Upper lobe of right lung (tissue), 1 donor: ENCODE measurements around the gene ELF2. TPM values are rescaled to one million over a fixed set of nuclear protein-coding genes. Genes with fewer than 3 reads are reported as not detected.
"Not testable (repeated sequence)": the region's sequence is repeated elsewhere in the genome, so short reads cannot be mapped to it uniquely, and the experiment has no call there.

Experiments
- ATAC-seq: fragments of 200-7000 bp; cut with Tn5 transposase; one replicate; pipeline ENCODE4 v1.9.1; 2020; ENCODE audit warnings: mild to moderate bottlenecking, moderate library complexity
- DNase-seq: peaks from one replicate; pipeline ENCODE4 v3.0.0-alpha.2; 2020
- H3K27ac ChIP-seq: fragments of 200-600 bp; one replicate; pipeline ENCODE4 v1.8.0; 2022
- H3K27me3 ChIP-seq: fragments of 200-600 bp; one replicate; pipeline ENCODE4 v1.8.0; 2022; ENCODE audit warnings: mild to moderate bottlenecking
- H3K36me3 ChIP-seq: fragments of 200-600 bp; one replicate; pipeline ENCODE4 v1.8.0; 2022
- H3K4me1 ChIP-seq: fragments of 200-600 bp; one replicate; pipeline ENCODE4 v1.8.0; 2022
- H3K4me3 ChIP-seq: fragments of 200-600 bp; one replicate; pipeline ENCODE4 v1.8.0; 2022; ENCODE audit warnings: mild to moderate bottlenecking
- H3K9me3 ChIP-seq: fragments of 200-600 bp; one replicate; pipeline ENCODE4 v1.8.0; 2022
- intact Hi-C: fragments of 100-400 bp; cut with DNase I; formaldehyde crosslinking; loops from one replicate; pipeline ENCODE4 v1.11.0; 2022
- total RNA-seq: library from RNA; stranded (reverse); fragmentation: NEBNext Ultra II Directional; extraction: Animal tissue kit (Norgen Biotek cat#: 25700); gene quantifications from one replicate; pipeline ENCODE4 v1.2.1, GENCODE V29; 2021
- TF ChIP-seq, protein P1 (sequence below): fragments of 200-600 bp; IDR thresholded peaks from one replicate; pipeline ENCODE4 v1.8.0; 2022; ENCODE audit warnings: antibody characterized with exemption
- donor health status: DM: no; HTN: yes; CAD: no; lungs with severe emphysema.

ELF2 gene
- total RNA-seq, 1 donor from 2014 or later = 48.2 TPM

DNA sequence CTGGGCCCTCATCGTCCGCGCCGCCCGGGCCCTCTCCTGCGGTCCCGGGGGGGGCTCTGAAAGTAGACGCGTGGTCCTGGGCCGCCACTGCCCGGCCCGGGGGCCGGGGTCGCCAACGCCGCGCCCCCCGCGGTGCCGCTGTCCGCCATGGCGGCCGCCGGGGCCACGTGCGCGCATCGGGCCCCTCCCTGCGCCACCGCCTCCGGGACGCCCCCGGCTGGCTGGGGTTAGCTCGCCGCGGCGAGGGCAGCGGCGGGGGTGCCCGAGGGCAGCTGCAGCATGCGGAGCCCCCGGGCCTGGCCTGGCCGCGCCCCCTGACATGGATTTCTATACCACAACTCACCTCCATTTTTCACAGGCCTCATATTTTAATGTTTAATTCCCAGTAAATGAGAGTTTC lies 61.8 kb downstream of the ELF2 start:
- Histone ChIP-seq H3K4me1 (no peaks in the 10 kb centered on the region), H3K36me3 (peaks cover 21% of the 10 kb centered on the region), H3K4me3 (no peak overlapping the region), H3K27me3 (no peaks in the 10 kb centered on the region), H3K9me3 (no peaks in the 10 kb centered on the region), H3K27ac (no peak overlapping the region)
- DNase-seq (no peak), ATAC-seq (peak; percentile 25)
- intact Hi-C loops = no loop called here
- TF ChIP-seq, protein P1, sequence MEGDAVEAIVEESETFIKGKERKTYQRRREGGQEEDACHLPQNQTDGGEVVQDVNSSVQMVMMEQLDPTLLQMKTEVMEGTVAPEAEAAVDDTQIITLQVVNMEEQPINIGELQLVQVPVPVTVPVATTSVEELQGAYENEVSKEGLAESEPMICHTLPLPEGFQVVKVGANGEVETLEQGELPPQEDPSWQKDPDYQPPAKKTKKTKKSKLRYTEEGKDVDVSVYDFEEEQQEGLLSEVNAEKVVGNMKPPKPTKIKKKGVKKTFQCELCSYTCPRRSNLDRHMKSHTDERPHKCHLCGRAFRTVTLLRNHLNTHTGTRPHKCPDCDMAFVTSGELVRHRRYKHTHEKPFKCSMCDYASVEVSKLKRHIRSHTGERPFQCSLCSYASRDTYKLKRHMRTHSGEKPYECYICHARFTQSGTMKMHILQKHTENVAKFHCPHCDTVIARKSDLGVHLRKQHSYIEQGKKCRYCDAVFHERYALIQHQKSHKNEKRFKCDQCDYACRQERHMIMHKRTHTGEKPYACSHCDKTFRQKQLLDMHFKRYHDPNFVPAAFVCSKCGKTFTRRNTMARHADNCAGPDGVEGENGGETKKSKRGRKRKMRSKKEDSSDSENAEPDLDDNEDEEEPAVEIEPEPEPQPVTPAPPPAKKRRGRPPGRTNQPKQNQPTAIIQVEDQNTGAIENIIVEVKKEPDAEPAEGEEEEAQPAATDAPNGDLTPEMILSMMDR = no peak

DNA sequence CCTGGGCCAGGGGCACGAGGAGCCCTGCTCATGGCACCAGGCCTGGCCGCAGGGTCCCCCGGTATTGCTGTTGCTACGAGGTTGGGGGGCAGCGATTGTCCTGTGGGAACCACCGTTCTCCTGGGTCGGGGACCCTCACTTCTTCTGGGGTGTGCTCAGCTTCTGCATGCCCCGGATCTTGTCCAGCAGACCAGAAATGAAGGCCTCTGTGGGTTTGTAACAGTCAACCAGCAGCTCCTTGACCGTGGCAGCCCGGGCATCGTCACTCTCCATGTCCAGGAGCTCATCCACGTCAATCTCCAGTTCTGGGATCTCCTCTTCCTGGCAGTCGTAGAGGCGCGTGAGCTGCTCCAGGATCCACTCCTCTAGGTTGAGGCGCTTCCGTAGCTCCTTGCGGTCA lies 62.2 kb downstream of the ELF2 start:
- intact Hi-C loops, H3K4me3 ChIP-seq, H3K4me1 ChIP-seq, H3K27ac ChIP-seq, ATAC-seq, DNase-seq, H3K9me3 ChIP-seq, H3K27me3 ChIP-seq: not testable (repeated sequence)
- H3K36me3 ChIP-seq = peaks cover 21% of the 10 kb centered on the region

DNA sequence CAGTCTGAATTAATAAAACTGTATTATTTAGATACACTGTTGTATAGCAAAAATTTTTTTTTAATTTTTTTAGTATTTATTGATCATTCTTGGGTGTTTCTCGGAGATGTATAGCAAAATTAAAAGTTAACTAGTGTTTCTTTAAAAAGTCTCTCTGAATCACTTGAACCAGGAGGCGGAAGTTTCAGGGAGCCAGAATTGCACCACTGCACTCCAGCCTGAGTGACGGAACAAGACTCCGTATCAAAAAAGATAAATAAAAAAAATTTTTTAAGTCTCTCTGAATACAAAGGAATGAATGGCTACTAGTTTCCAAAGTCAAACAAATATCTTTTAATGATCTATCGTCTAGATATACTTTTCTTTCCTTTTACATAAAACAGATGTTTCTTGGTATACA lies 64.4 kb downstream of the ELF2 start:
- Histone ChIP-seq H3K9me3 (no peaks in the 10 kb centered on the region), H3K27me3 (no peaks in the 10 kb centered on the region), H3K4me3 (no peak overlapping the region), H3K4me1 (no peaks in the 10 kb centered on the region), H3K36me3 (peaks cover 15% of the 10 kb centered on the region), H3K27ac (no peak overlapping the region)
- DNase-seq (no peak), ATAC-seq (no peak)
- intact Hi-C loops = no loop called here
- TF ChIP-seq, protein P1 = no peak

DNA sequence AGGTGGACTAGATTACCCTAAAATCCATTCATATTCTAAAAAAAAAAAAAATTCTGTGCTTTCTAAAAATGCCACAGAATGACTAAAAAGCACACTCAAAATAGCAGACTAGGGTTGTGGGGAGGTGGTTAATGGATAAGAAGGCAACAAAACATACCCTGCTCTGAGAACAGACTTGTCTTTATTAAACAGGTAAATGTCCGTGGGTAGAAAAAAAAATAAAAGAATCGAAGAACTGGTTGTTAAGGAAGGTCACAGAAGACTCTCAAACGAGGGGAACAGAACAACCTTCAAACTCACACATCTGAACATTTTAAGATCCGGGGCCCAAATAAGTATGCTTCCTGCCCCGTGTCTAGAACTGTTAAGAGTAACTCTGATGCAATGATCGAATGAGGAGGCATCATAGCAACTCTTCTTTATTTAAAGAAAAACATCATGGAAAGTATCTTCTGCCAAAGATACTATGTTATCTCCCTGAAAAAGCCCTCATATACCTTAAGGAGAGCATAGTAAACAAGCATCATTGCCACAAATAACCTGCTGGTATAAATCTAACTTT lies 68.4 kb downstream of the ELF2 start:
- intact Hi-C loops = no loop called here

DNA sequence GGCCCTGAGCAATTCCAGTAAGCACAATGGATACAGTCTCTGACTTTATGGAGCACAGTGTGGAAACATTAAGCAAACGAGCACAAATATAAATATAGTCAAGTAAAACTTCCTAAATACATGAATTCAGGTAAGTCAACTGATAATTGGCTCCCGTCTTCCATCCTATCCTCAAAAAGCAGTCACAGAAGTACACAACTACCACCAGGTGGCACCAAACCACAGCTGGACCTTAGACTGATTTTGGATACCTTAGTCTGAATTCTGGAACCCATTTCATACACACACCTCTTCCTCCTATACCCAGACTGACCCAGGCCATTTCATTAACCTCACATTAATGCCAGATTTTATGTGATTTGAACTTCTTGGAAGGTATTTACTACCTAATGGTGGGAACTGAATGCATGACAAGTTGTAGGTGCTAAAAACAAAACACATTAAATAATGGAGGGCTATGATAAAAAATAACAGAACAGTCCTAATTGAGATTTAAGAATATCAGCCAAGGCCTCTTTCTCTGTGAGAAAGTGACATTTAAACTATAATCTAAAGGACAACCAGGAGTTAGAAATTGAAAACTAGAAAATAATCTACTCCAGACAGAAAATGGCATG lies 77.5 kb downstream of the ELF2 start:
- H3K4me1 ChIP-seq = no peaks in the 10 kb centered on the region
- no peaks in the 10 kb centered on the region for H3K9me3 ChIP-seq
- no peak overlapping the region for H3K4me3 ChIP-seq
- no peaks in the 10 kb centered on the region for H3K27me3 ChIP-seq
- H3K27ac ChIP-seq = no peak overlapping the region
- no peaks in the 10 kb centered on the region for H3K36me3 ChIP-seq
- intact Hi-C loops = no loop called here
- ATAC-seq (peak; percentile 95), DNase-seq (no peak)
- TF ChIP-seq, protein P1 = peak; percentile 90

More for the DNA sequence above, 68.4 kb downstream of the ELF2 start:
- ATAC-seq (no peak), DNase-seq (no peak)
- Histone ChIP-seq H3K36me3 (no peaks in the 10 kb centered on the region), H3K9me3 (no peaks in the 10 kb centered on the region), H3K27ac (no peak overlapping the region), H3K27me3 (no peaks in the 10 kb centered on the region), H3K4me3 (no peak overlapping the region), H3K4me1 (no peaks in the 10 kb centered on the region)
- TF ChIP-seq, protein P1 = no peak

DNA sequence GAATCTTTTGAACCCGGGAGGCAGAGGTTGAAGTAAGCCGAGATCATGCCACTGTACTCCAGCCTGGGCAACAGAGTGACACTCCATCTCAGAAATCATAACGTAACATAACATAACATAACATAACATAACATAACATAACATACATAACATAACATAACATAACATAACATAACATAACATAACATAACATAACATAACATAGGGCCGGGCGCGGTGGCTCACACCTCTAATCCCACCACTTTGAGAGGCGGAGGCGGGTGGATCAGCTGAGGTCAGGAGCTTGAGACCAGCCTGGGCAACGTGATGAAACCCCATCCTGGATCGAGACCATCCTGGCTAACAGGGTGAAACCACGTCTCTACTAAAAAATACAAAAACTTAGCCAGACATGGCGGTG lies 84.7 kb downstream of the ELF2 start:
- no peaks in the 10 kb centered on the region for H3K27me3 ChIP-seq
- H3K9me3 ChIP-seq = no peaks in the 10 kb centered on the region
- intact Hi-C loops = no loop called here
- TF ChIP-seq, protein P1 = no peak
- no peak overlapping the region for H3K27ac ChIP-seq
- H3K4me1 ChIP-seq = no peaks in the 10 kb centered on the region
- no peak overlapping the region for H3K4me3 ChIP-seq
- no peak for ATAC-seq
- H3K36me3 ChIP-seq = no peaks in the 10 kb centered on the region
- DNase-seq = no peak
